Measurements from ENCODE around the gene PAXX. TPM values are rescaled to one million over a fixed set of nuclear protein-coding genes. Genes with fewer than 3 reads are reported as not detected.

PAXX gene
- total RNA-seq, 4 donors from 2014 or later, result 52.3 to 92.4 (median 63.0) TPM

DNA sequence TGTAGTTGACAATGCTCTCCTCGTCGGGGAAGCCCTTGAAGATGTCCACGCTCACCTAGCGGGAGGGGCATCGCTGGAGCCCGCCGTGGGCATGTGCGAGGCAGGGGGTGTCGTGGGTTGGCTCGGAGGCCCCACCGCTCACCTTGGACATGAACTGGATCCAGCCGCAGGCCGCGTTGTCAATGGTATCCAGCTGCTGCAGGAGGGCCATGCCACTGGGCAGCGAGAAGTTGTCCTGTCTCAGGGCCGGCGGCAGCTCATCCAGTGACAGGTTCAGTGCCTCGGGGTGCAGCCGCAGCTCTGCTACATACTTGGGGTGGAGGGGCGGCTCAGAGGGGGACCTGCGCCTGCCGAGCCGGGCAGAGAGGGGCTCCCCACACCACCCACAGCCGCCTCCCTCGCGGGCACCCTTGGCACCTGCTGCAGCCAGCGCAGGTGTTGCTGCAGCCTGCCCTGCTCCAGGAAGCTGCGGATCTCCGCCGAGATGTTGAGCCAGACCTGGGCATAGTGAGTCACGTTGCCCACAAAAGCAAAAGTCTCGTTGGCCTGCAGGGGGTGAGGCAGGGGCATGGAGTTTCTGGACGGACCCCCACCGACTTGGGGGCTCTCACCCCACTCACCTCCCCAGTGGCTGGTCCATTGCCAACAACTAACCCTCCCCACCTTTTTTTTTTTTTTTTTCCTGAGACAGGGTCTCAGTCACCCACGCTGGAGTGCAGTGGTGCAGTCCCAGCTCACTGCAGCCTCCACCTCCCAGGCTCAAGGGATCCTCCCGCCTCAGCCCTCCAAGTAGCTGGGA is 26.7 kb downstream of the PAXX start:
- Histone ChIP-seq H3K4me1 (peaks cover 0 to 22% (median 4%) of the 10 kb centered on the region in 4 donors), H3K27ac (no peak overlapping the region), H3K36me3 (peaks cover 0 to 37% (median 0%) of the 10 kb centered on the region in 3 donors), H3K4me3 (no peak overlapping the region), H3K27me3 (no peaks in the 10 kb centered on the region), H3K9me3 (no peaks in the 10 kb centered on the region)
- no peak for DNase-seq
- TF ChIP-seq, protein P1, sequence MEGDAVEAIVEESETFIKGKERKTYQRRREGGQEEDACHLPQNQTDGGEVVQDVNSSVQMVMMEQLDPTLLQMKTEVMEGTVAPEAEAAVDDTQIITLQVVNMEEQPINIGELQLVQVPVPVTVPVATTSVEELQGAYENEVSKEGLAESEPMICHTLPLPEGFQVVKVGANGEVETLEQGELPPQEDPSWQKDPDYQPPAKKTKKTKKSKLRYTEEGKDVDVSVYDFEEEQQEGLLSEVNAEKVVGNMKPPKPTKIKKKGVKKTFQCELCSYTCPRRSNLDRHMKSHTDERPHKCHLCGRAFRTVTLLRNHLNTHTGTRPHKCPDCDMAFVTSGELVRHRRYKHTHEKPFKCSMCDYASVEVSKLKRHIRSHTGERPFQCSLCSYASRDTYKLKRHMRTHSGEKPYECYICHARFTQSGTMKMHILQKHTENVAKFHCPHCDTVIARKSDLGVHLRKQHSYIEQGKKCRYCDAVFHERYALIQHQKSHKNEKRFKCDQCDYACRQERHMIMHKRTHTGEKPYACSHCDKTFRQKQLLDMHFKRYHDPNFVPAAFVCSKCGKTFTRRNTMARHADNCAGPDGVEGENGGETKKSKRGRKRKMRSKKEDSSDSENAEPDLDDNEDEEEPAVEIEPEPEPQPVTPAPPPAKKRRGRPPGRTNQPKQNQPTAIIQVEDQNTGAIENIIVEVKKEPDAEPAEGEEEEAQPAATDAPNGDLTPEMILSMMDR (IDR thresholded peaks at IDR 0.05), result no peak
- no peak for TF ChIP-seq POLR2A (IDR thresholded peaks at IDR 0.05)

DNA sequence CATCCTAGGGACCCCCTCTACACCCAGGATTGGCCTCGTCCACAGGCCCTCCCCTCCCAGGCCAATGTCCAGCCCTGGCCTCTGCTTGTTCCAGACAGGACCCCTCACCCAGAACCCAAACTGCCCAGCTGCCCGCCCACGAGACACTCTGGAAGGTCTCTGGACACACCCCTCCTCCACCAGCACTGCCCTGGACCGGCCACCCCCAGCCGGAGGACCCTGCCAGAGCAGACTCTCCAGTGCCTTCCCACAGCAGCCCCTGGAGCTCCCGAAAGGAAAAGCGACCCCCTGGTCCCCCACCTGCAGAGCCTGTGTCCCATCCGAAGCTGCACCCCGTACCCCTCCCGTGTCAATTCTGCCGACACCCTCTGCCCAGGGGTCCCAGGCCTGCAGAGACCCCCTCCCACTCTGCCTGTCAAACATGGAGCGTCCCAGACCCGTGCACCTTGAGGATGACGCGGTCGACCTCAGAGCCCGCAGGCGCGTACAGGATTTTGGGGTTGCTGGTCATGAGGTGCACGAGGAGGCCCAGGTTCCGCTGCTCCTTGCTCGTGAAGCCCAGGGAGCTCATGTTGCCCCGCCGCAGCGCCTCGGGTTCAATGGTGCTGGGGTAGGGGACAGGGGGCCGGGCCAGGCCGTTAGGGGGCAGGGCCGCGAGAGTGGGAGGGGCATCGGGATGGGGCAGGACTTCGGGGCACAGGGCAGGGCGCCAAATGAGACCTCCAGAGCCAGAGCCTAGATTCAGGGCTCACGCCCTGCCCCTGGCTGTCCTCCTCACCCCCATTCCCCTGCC is 27.9 kb downstream of the PAXX start:
- TF ChIP-seq, protein P1 (IDR thresholded peaks at IDR 0.05), result no peak
- no peak for TF ChIP-seq POLR2A (IDR thresholded peaks at IDR 0.05)
- H3K36me3 ChIP-seq, result peaks cover 0 to 32% (median 0%) of the 10 kb centered on the region in 3 donors
- H3K4me3 ChIP-seq, result no peak overlapping the region
- peaks cover 0 to 25% (median 4%) of the 10 kb centered on the region in 4 donors for H3K4me1 ChIP-seq
- H3K27ac ChIP-seq, result no peak overlapping the region
- no peaks in the 10 kb centered on the region for H3K27me3 ChIP-seq
- no peaks in the 10 kb centered on the region for H3K9me3 ChIP-seq
- DNase-seq, result no peak

- no peak for DNase-seq
- peak overlapping the region in 1 of 4 donors; percentile 47 for H3K27ac ChIP-seq
- H3K36me3 ChIP-seq, result peaks cover 0 to 23% (median 0%) of the 10 kb centered on the region in 3 donors
- TF ChIP-seq POLR2A (IDR thresholded peaks at IDR 0.05), result no peak
- TF ChIP-seq, protein P1 (IDR thresholded peaks at IDR 0.05), result no peak
- no peaks in the 10 kb centered on the region for H3K9me3 ChIP-seq
- H3K4me3 ChIP-seq, result no peak overlapping the region
- peaks cover 0 to 33% (median 4%) of the 10 kb centered on the region in 4 donors for H3K4me1 ChIP-seq
- H3K27me3 ChIP-seq, result no peaks in the 10 kb centered on the region
Measured at GRCh38 chr9:137020771-137021567, 28.7 kb downstream of the PAXX start.

DNA sequence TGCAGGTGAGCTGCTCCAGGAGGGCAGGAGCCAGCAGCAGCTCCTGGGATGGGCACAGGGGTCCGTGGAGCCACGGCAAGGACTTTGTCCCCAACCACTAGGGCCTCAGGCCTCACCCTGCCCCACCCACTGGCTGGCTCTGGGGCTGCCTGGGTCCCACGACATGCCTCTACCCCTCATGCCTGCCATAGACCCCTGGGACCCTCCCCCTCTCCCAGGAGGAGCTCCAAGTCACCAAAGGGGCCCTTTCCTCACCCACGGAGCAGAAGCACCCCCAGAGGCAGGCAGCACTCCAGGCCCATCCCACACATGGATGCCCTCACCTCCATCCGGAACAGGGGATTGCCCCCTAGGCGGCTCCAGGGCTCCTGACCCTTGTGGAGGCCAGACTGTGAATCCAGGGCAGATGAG is 29.4 kb downstream of the PAXX start:
- no peaks in the 10 kb centered on the region for H3K27me3 ChIP-seq
- H3K4me3 ChIP-seq, result no peak overlapping the region
- TF ChIP-seq, protein P1 (IDR thresholded peaks at IDR 0.05), result no peak
- TF ChIP-seq POLR2A (IDR thresholded peaks at IDR 0.05), result no peak
- H3K9me3 ChIP-seq, result no peaks in the 10 kb centered on the region
- no peak for DNase-seq
- peak overlapping the region in 1 of 4 donors; percentile 47 for H3K27ac ChIP-seq
- peaks cover 0 to 17% (median 0%) of the 10 kb centered on the region in 3 donors for H3K36me3 ChIP-seq
- H3K4me1 ChIP-seq, result peaks cover 0 to 39% (median 4%) of the 10 kb centered on the region in 4 donors

All from Peyer's patch (tissue), 4 donors.